H1 (cell line): ENCODE measurements around the gene MVD. TPM values are rescaled to one million over a fixed set of nuclear protein-coding genes. Genes with fewer than 3 reads are reported as not detected.

Experiments
- CTCF ChIA-PET: fragments of 300-600 bp; sonication (Branson Sonifier 250); formaldehyde crosslinking; loops from one replicate; lab custom pipeline; 2021; ENCODE audit not compliant: partially characterized antibody; lab: Charles Lee
- POLR2A ChIA-PET: fragments of 300-600 bp; sonication (Branson Sonifier 250); formaldehyde crosslinking; loops from one replicate; lab custom pipeline; 2021; ENCODE audit warnings: inconsistent platforms; ENCODE audit not compliant: partially characterized antibody; lab: Charles Lee
- DNase-seq, 2 experiments: peaks; one replicate each; pipeline versions ENCODE4 v3.0.0 to v3.0.0-alpha.2; 2010 to 2022; ENCODE audit warnings: low spot score in 2 of 2, low read depth in 1 of 2, mixed read lengths in 1 of 2
- FAIRE-seq: peaks from 2 replicates; lab custom pipeline; 2011; peaks lifted over from hg19 to GRCh38; lab: Jason Lieb, UNC
- H2AFZ ChIP-seq: 2 replicates; pipeline ENCODE4 v1.8.1; 2012; ENCODE audit warnings: low read length, inconsistent platforms
- H2AK5ac ChIP-seq: 2 replicates; pipeline ENCODE4 v1.6.1; 2013; ENCODE audit warnings: low read depth, low read length
- H2BK120ac ChIP-seq: replicated peaks from 2 replicates; pipeline ENCODE3; 2013; ENCODE audit warnings: low read depth, low read length, inconsistent platforms
- H2BK12ac ChIP-seq: 2 replicates; pipeline ENCODE4 v1.6.1; 2013; ENCODE audit warnings: low read depth, low read length
- H2BK15ac ChIP-seq: 2 replicates; pipeline ENCODE4 v1.6.1; 2013; ENCODE audit warnings: low read length
- H2BK20ac ChIP-seq: 2 replicates; pipeline ENCODE4 v1.6.1; 2013; ENCODE audit warnings: low read length
- H2BK5ac ChIP-seq: 2 replicates; pipeline ENCODE4 v1.6.1; 2013; ENCODE audit warnings: low read depth, low read length
- H3K14ac ChIP-seq: 2 replicates; pipeline ENCODE4 v1.6.1; 2013; ENCODE audit warnings: inconsistent platforms; ENCODE audit not compliant: insufficient read length
- H3K18ac ChIP-seq: 2 replicates; pipeline ENCODE4 v1.6.1; 2013; ENCODE audit warnings: low read length; ENCODE audit errors: extremely low read depth
- H3K23ac ChIP-seq: 2 replicates; pipeline ENCODE4 v1.6.1; 2013; ENCODE audit warnings: inconsistent platforms; ENCODE audit not compliant: insufficient read length
- H3K23me2 ChIP-seq: 2 replicates; pipeline ENCODE4 v1.6.1; 2013; ENCODE audit warnings: low read depth, low read length
- H3K27ac ChIP-seq: 2 replicates; pipeline ENCODE4 v1.6.1; 2011; ENCODE audit warnings: low read depth, low read length, inconsistent platforms
- H3K27me3 ChIP-seq, 4 experiments: replicated peaks in 1 of 4; 1 replicate in 1 of 4; 2 replicates in 3 of 4; pipeline versions ENCODE4 v1.6.1 to v1.8.1; 2011 to 2013; ENCODE audit warnings: low read length in 3 of 4, mild to moderate bottlenecking in 3 of 4, inconsistent platforms in 2 of 4, mixed read lengths in 2 of 4, moderate library complexity in 1 of 4; ENCODE audit not compliant: control insufficient read depth in 3 of 4, insufficient read depth in 3 of 4; ENCODE audit errors: extremely low read depth in 1 of 4
- H3K36me3 ChIP-seq, 4 experiments: 2 replicates each; pipeline versions ENCODE4 v1.6.1 to v1.8.1; 2011 to 2013; ENCODE audit warnings: mild to moderate bottlenecking in 4 of 4, low read length in 3 of 4, moderate library complexity in 2 of 4, control low read depth in 1 of 4, inconsistent platforms in 1 of 4; ENCODE audit not compliant: insufficient read depth in 4 of 4, control insufficient read depth in 2 of 4
- H3K4ac ChIP-seq: replicated peaks from 2 replicates; pipeline ENCODE3; 2013; ENCODE audit warnings: low read length, low read depth, mixed read lengths, inconsistent platforms; ENCODE audit not compliant: insufficient read length
- H3K4me1 ChIP-seq, 4 experiments: replicated peaks in 1 of 4; 1 replicate in 1 of 4; 2 replicates in 3 of 4; pipeline versions ENCODE4 v1.6.1 to v1.8.1; 2011 to 2013; ENCODE audit warnings: low read length in 3 of 4, inconsistent platforms in 2 of 4, mixed read lengths in 1 of 4; ENCODE audit not compliant: insufficient read depth in 4 of 4, control insufficient read depth in 3 of 4
- H3K4me2 ChIP-seq, 2 experiments: 2 replicates each; pipeline versions ENCODE4 v1.6.1 to v1.8.1; 2011 to 2013; ENCODE audit warnings: low read depth in 2 of 2, low read length in 2 of 2, control low read depth in 1 of 2, inconsistent platforms in 1 of 2, mild to moderate bottlenecking in 1 of 2; ENCODE audit not compliant: insufficient read depth in 1 of 2
- H3K4me3 ChIP-seq, 4 experiments: fragments of 200-600, 300-600 bp in 1 of 4; sonication (generic), shearing (Covaris generic), sonication (Bioruptor Twin) in 1 of 4; 2 replicates each; pipeline versions ENCODE4 v1.5.1 to v1.8.1; 2011 to 2016; ENCODE audit warnings: low read length in 4 of 4, low read depth in 3 of 4, control low read depth in 2 of 4, inconsistent platforms in 2 of 4, mild to moderate bottlenecking in 2 of 4, mixed read lengths in 1 of 4, moderate library complexity in 1 of 4; ENCODE audit not compliant: insufficient read depth in 2 of 4; ENCODE audit errors: extremely low read depth in 1 of 4
- H3K56ac ChIP-seq: replicated peaks from 2 replicates; pipeline ENCODE3; 2013; ENCODE audit warnings: low read depth, mild to moderate bottlenecking, mixed read lengths, low read length, inconsistent platforms; ENCODE audit not compliant: insufficient read length
- H3K79me1 ChIP-seq: 2 replicates; pipeline ENCODE4 v1.6.1; 2013; ENCODE audit warnings: low read depth, low read length, control low read depth
- H3K79me2 ChIP-seq, 2 experiments: 2 replicates each; pipeline versions ENCODE4 v1.6.1 to v1.8.1; 2012 to 2013; ENCODE audit warnings: low read length in 2 of 2, mild to moderate bottlenecking in 2 of 2, inconsistent platforms in 1 of 2; ENCODE audit not compliant: insufficient read depth in 2 of 2, control insufficient read depth in 1 of 2
- H3K9ac ChIP-seq, 4 experiments: replicated peaks in 1 of 4; 1 replicate in 1 of 4; 2 replicates in 3 of 4; pipeline versions ENCODE4 v1.6.1 to v1.8.1; 2011 to 2013; ENCODE audit warnings: low read depth in 3 of 4, low read length in 3 of 4, control low read depth in 2 of 4, mild to moderate bottlenecking in 2 of 4, moderate library complexity in 2 of 4, inconsistent platforms in 1 of 4; ENCODE audit errors: extremely low read depth in 1 of 4
- H3K9me3 ChIP-seq, 2 experiments: 2 replicates each; pipeline versions ENCODE4 v1.6.1 to v1.8.1; 2012 to 2013; ENCODE audit warnings: mild to moderate bottlenecking in 2 of 2, moderate library complexity in 2 of 2, control low read depth in 1 of 2, inconsistent platforms in 1 of 2, low read depth in 1 of 2, low read length in 1 of 2, mixed read lengths in 1 of 2; ENCODE audit not compliant: insufficient read depth in 2 of 2
- H4K20me1 ChIP-seq, 2 experiments: replicated peaks in 1 of 2; 2 replicates each; pipeline versions ENCODE3 to v1.8.1; 2011 to 2013; ENCODE audit warnings: inconsistent platforms in 2 of 2, low read length in 2 of 2, mild to moderate bottlenecking in 1 of 2; ENCODE audit not compliant: insufficient read depth in 2 of 2, control insufficient read depth in 1 of 2
- H4K5ac ChIP-seq: 2 replicates; pipeline ENCODE4 v1.6.1; 2013; ENCODE audit warnings: low read length, low read depth, mixed read lengths, inconsistent platforms; ENCODE audit not compliant: insufficient read length
- H4K8ac ChIP-seq: 2 replicates; pipeline ENCODE4 v1.8.0; 2013; ENCODE audit warnings: mild to moderate bottlenecking, moderate library complexity, low read length, inconsistent platforms; ENCODE audit not compliant: insufficient read depth; ENCODE audit errors: extremely low read depth
- H4K91ac ChIP-seq: replicated peaks from 2 replicates; pipeline ENCODE3; 2013; ENCODE audit warnings: low read length, mixed read lengths, inconsistent platforms; ENCODE audit not compliant: insufficient read length
- BRCA1 ChIP-seq: IDR thresholded peaks from 2 replicates; pipeline ENCODE4 v1.6.1; 2012; ENCODE audit warnings: low read depth, low read length, improper control_type of control experiment
- EP300 ChIP-seq, 2 experiments: IDR thresholded peaks; 1 replicate in 1 of 2; 2 replicates in 1 of 2; pipeline ENCODE4 v1.6.1; 2011 to 2012; ENCODE audit warnings: low read depth in 2 of 2, low read length in 2 of 2, mild to moderate bottlenecking in 2 of 2, borderline replicate concordance in 1 of 2, inconsistent platforms in 1 of 2, moderate library complexity in 1 of 2
- HDAC2 ChIP-seq, 2 experiments: fragments of 300-600 bp in 1 of 2; sonication (generic) in 1 of 2; IDR thresholded peaks; 2 replicates each; pipeline ENCODE4 v1.6.1; 2011 to 2012; ENCODE audit warnings: low read depth in 2 of 2, low read length in 2 of 2, mild to moderate bottlenecking in 2 of 2, moderate library complexity in 2 of 2, borderline replicate concordance in 1 of 2, inconsistent platforms in 1 of 2
- HDAC6 ChIP-seq: IDR thresholded peaks from one replicate; pipeline ENCODE4 v1.7.1; 2012; ENCODE audit warnings: low read depth, mild to moderate bottlenecking, inconsistent platforms, low read length, moderate library complexity
- JUN ChIP-seq: IDR thresholded peaks from 2 replicates; pipeline ENCODE4 v1.6.1; 2011; ENCODE audit warnings: low read depth, mild to moderate bottlenecking, improper control_type of control experiment, low read length
- KDM1A ChIP-seq: fragments of 200-600, 300-600 bp; sonication (generic); IDR thresholded peaks from 2 replicates; pipeline ENCODE4 v1.7.1; 2016; ENCODE audit warnings: mild to moderate bottlenecking, low read length, borderline replicate concordance
- MAFK ChIP-seq: IDR thresholded peaks from 2 replicates; pipeline ENCODE4 v1.6.1; 2012; ENCODE audit warnings: low read depth, mild to moderate bottlenecking, improper control_type of control experiment, low read length
- NRF1 ChIP-seq: IDR thresholded peaks from 2 replicates; pipeline ENCODE4 v1.6.1; 2011; ENCODE audit warnings: mild to moderate bottlenecking, low read depth, low read length, improper control_type of control experiment
- TBP ChIP-seq: IDR thresholded peaks from 2 replicates; pipeline ENCODE4 v1.6.1; 2011; ENCODE audit warnings: low read depth, low read length, improper control_type of control experiment
- TEAD4 ChIP-seq: IDR thresholded peaks from 2 replicates; pipeline ENCODE4 v1.6.1; 2012; ENCODE audit warnings: low read depth, low read length, inconsistent platforms, mixed read lengths
- WGBS, 2 experiments: shearing (Covaris generic) in 1 of 2; methylation state at CpG; one replicate each; pipeline versions ENCODE4 v1.1.6 to v1.1.7; 2013 to 2015; ENCODE audit warnings: low lambda C conversion rate in 2 of 2, mixed read lengths in 2 of 2, inconsistent platforms in 1 of 2, low coverage in 1 of 2, missing lambda C conversion rate in 1 of 2; ENCODE audit not compliant: insufficient replicate concordance in 2 of 2, insufficient coverage in 1 of 2, insufficient read length in 1 of 2; ENCODE audit errors: extremely low coverage in 1 of 2, missing lambda C conversion rate in 1 of 2; 5-methylcytosine and 5-hydroxymethylcytosine counted together
- polyA plus RNA-seq, 7 experiments: library from polyadenylated mRNA; depleted of rRNA in 3 of 7; stranded (reverse) in 5 of 7; unstranded in 2 of 7; fragments of >200 nt in 5 of 7; fragments of 200-250 nt in 2 of 7; gene quantifications; 1 replicate in 5 of 7; 2 replicates in 1 of 7; 4 replicates in 1 of 7; pipeline versions ENCODE4 v1.2.1 to v1.2.3, GENCODE V29; 2011 to 2013; ENCODE audit warnings: missing spikeins in 2 of 7, mixed read lengths in 2 of 7
- total RNA-seq: library from RNA; stranded (reverse); fragmentation: NEBNext Ultra II Directional; extraction: Animal tissue kit (Norgen Biotek cat#: 25700); gene quantifications from 2 replicates; pipeline ENCODE4 v1.2.1, GENCODE V29; 2021

MVD gene
- total and polyA plus RNA-seq, 2 of the 8 experiments (the other 6 are each of a cell fraction or from before 2014, with no cell fraction given), result 47.2 to 77.3 TPM

- WGBS, 2 experiments, result 95% methylated on average over 9 of the region's 25 CpGs; no CpG with 5 or more reads in 1 of the 2 experiments
- no peak for TF ChIP-seq TEAD4
- TF ChIP-seq HDAC2 (IDR thresholded peaks at IDR 0.05; ENCODE audit: borderline replicate concordance in 1 of 2, low read depth in 2 of 2, low read length in 2 of 2), result no peak
- no peak for TF ChIP-seq JUN
- TF ChIP-seq BRCA1, result no peak
- no peak for TF ChIP-seq MAFK
- TF ChIP-seq EP300 (IDR thresholded peaks at IDR 0.05; ENCODE audit: borderline replicate concordance in 1 of 2, low read depth in 2 of 2, low read length in 2 of 2), result no peak
- no peak for TF ChIP-seq HDAC6
- no peak for TF ChIP-seq TBP
- no peak for TF ChIP-seq KDM1A
- TF ChIP-seq NRF1, result no peak
These were observed 49.6 kb upstream of the MVD start for GRCh38 chr16:88712362-88712979.

More at GRCh38 chr16:88712362-88712979, 49.6 kb upstream of the MVD start:
- Histone ChIP-seq H3K14ac (no peak overlapping the region), H3K27me3 (no peaks in the 10 kb centered on the region), H4K20me1 (peaks cover 6 to 12% of the 10 kb centered on the region in 2 experiments), H4K91ac (no peak overlapping the region), H2BK15ac (no peak overlapping the region), H3K9ac (no peak overlapping the region), H3K56ac (no peak overlapping the region), H4K5ac (no peak overlapping the region), H3K18ac (no peak overlapping the region), H3K4me3 (no peak overlapping the region), H3K4ac (no peak overlapping the region), H3K27ac (no peak overlapping the region), H2BK20ac (no peak overlapping the region), H3K23me2 (no peaks in the 10 kb centered on the region), H2AK5ac (no peak overlapping the region), H2BK5ac (no peak overlapping the region), H2AFZ (no peak overlapping the region), H3K4me1 (peaks cover 0 to 3% (median 0%) of the 10 kb centered on the region in 4 experiments; a peak in 1 of 7 replicates), H2BK120ac (no peak overlapping the region), H4K8ac (no peak overlapping the region; the same call in 1 of the 2 replicates), H3K23ac (no peak overlapping the region), H3K9me3 (no peaks in the 10 kb centered on the region), H3K79me1 (peaks cover 11% of the 10 kb centered on the region), H3K36me3 (peaks cover 4 to 31% (median 18%) of the 10 kb centered on the region in 4 experiments; a peak in 5 of 8 replicates), H2BK12ac (no peak overlapping the region), H3K4me2 (no peak overlapping the region), H3K79me2 (peaks cover 0 to 12% of the 10 kb centered on the region in 2 experiments; a peak in 1 of 4 replicates)
- ChIA-PET POLR2A (interaction anchor here (0.5 to 2.1 kb wide), 4 partner anchors 9 to 98 kb away, joined by 3 to 6 read pairs (median 4); no protein-coding TSS in a partner anchor), CTCF (interaction anchor here (0.6 to 6.3 kb wide), 4 partner anchors 24 to 228 kb away, joined by 3 to 33 read pairs (median 4); no protein-coding TSS in a partner anchor)
- FAIRE-seq (no peak), DNase-seq (no peak)
